ENCODE data around the gene MRPL36. TPM values are rescaled to one million over a fixed set of nuclear protein-coding genes. Genes with fewer than 3 reads are reported as not detected.

Gene MRPL36
- total RNA-seq, 4 donors from 2014 or later, result 26.7 to 37.4 (median 32.7) TPM

DNA sequence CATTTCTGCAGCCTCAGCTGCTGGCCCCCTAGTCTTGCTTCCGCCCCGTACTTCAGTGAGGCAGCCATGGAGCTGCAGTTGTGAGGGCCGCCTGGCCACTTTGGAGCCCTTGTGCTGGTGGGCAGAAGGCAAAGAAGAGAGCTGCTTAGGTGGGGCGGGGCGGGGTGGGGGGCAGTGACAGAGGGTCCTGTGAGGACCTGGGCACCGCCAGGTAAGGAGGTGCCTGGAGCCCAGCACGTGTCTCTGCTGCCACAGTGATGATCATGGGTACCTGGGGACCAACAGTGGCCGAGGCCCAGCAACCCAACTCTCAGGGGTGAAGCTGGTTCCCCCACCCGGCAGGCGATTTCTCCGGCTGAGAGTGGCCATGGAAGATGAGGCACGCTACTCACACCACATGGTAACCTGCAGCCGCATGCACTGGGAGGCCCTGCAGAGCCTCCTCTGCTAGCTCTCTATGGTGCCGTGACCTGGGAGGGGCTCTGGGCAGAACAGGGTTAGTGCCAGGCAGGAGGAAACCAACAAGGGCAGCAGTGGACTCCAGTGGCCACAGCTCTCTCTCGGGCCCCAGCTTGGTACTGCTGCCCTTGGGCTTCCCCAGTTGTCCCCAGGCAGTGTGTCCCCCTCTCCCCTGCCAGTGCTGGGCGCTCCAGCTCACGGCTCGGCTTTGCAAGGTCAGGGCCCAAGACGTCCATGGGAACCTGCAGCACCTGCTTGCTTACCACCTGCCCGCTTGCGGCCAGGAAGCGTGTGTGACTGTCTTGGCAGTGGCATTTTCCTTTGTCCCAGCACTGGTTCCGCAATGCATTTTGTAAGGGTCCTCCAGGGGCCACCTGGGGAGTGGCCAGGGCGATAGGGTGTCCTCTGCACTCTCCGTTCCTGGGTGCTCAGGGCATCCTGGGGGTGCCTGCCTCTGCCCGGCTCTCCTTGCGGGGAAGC, 25.5 kb upstream of the MRPL36 start:
- 95% methylated on average over 27 of the region's 27 CpGs; no CpG with 5 or more reads in 1 of the 2 donors for WGBS, 2 donors (ENCODE audit: low coverage in 1 of 2)
- Histone ChIP-seq H3K27me3 (no peaks in the 10 kb centered on the region), H3K27ac (no peak overlapping the region), H3K4me3 (no peak overlapping the region), H3K36me3 (peaks cover 0 to 15% (median 2%) of the 10 kb centered on the region in 4 donors), H3K4me1 (no peaks in the 10 kb centered on the region), H3K9me3 (no peaks in the 10 kb centered on the region)
- in situ Hi-C loops (cut with MboI; ENCODE audit: low pct_ligation_motif_present in 1 of 4, low pct_unique_long_range_greater_than_20kb in 1 of 4, low sequenced_read_pairs in 3 of 4), result no loop called here
- TF ChIP-seq CTCF (IDR thresholded peaks at IDR 0.05), result no peak
- no peak for TF ChIP-seq EP300 (IDR thresholded peaks at IDR 0.05; ENCODE audit: low read depth)
- no peak for TF ChIP-seq POLR2AphosphoS5 (IDR thresholded peaks at IDR 0.05)
- TF ChIP-seq POLR2A (IDR thresholded peaks at IDR 0.05), result no peak
- no peak for DNase-seq
- intact Hi-C loops (cut with DNase I; ENCODE audit: low total_unique reads), result no loop called here

GRCh38 chr5:1824109-1824821, 24.6 kb upstream of the MRPL36 start:
- Histone ChIP-seq H3K4me3 (no peak overlapping the region), H3K9me3 (no peaks in the 10 kb centered on the region), H3K27me3 (no peaks in the 10 kb centered on the region), H3K27ac (no peak overlapping the region), H3K36me3 (peaks cover 0 to 15% (median 6%) of the 10 kb centered on the region in 4 donors), H3K4me1 (no peaks in the 10 kb centered on the region)
- intact Hi-C loops (cut with DNase I; ENCODE audit: low total_unique reads), result no loop called here
- 88 to 90% methylated on average over 6 to 15 of the region's 25 CpGs for WGBS, 2 donors (ENCODE audit: low coverage in 1 of 2)
- in situ Hi-C loops (cut with MboI; ENCODE audit: low pct_ligation_motif_present in 1 of 4, low pct_unique_long_range_greater_than_20kb in 1 of 4, low sequenced_read_pairs in 3 of 4), result no loop called here
- TF ChIP-seq POLR2A (IDR thresholded peaks at IDR 0.05) (no peak), CTCF (IDR thresholded peaks at IDR 0.05) (no peak), POLR2AphosphoS5 (IDR thresholded peaks at IDR 0.05) (no peak), EP300 (IDR thresholded peaks at IDR 0.05; ENCODE audit: low read depth) (no peak)
- DNase-seq, result no peak

DNA sequence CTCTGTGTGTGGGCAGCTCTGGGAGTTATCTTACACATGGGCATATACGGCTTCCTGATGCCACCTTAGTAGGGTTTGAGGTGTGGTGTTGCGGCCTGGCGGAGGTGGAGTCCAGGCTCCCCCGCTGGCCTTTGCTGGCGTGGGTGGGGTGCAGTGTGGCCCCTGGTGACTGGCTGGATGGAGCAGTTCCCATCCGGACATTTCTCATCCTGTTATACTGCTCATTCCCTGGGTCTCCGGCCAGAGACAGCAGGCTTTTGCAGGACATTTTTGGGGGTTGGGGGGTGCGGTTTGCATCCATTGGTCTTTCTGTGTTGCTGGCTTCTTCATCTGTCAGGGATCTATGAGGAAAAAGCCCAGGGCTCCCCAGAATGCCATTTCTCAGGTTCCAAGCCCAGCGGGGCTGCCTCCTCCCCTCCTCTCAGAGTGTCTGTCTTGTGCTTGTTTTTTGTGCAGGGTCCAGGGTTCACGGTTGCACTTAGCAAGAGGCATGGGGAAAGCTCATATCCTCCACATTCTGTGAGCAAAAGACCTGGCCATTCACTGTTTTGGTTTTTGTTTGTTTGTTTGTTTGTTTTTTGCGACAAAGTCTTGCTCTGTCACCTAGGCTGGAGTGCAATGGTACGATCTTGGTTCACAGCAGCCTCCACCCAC, 23.9 kb upstream of the MRPL36 start:
- DNase-seq, result no peak
- intact Hi-C loops (cut with DNase I; ENCODE audit: low total_unique reads), result no loop called here

More for the DNA sequence above, 23.9 kb upstream of the MRPL36 start:
- in situ Hi-C loops (cut with MboI; ENCODE audit: low pct_ligation_motif_present in 1 of 4, low pct_unique_long_range_greater_than_20kb in 1 of 4, low sequenced_read_pairs in 3 of 4), result no loop called here
- H3K36me3 ChIP-seq, result peaks cover 0 to 20% (median 6%) of the 10 kb centered on the region in 4 donors
- H3K9me3 ChIP-seq, result no peaks in the 10 kb centered on the region
- no peaks in the 10 kb centered on the region for H3K27me3 ChIP-seq
- no peak for TF ChIP-seq POLR2A (IDR thresholded peaks at IDR 0.05)
- no peak for TF ChIP-seq EP300 (IDR thresholded peaks at IDR 0.05; ENCODE audit: low read depth)
- TF ChIP-seq CTCF (IDR thresholded peaks at IDR 0.05), result no peak
- no peak for TF ChIP-seq POLR2AphosphoS5 (IDR thresholded peaks at IDR 0.05)
- WGBS, 2 donors (ENCODE audit: low coverage in 1 of 2), result 82 to 100% methylated on average over 3 to 12 of the region's 12 CpGs
- H3K27ac ChIP-seq, result no peak overlapping the region
- no peaks in the 10 kb centered on the region for H3K4me1 ChIP-seq
- H3K4me3 ChIP-seq, result no peak overlapping the region
